ENCODE data around the gene RAB6B.

The RAB6B gene

DNA sequence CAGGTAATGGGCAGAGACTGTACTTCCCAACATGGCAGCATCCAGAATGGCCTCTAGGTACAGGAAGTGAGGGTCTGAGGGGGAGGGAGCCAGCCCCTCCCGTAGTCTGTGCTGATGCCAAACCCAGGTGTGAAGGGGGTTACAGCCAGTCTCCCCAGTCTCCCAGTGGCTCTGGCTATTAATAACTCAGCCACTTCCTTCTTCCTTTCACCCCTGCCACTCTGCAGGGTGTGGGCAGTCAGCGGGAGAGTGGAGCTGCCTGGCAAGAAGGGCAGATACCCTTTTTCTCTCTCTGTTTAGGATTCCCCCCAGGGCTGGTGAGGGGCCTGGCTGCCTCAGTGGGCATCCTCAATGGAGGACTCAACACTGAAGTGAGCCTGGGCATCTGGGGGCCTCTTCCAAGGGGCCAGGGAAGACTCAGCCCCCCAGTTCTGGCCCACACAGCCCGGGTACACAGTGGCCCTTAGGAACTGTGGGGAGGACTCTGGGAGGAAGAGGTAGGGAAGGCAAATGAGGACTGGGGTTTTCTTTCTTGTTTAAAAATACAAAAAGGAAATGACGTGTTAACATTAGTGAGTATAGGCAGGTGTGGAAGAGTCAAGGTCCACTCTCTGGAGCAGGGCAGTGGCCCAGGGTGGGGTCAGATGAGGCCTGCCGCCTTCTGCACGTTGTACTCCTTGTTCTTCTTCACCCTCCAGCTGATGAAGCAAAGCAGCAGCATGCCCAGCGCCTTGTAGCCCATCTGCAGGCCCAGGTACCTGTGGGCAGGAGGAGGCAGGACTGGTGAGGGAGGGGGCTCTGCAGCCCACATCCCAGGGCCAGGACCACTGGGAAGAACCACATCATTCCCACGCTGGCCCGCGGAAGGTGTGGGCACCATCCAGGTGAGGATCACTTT, 38.6 kb upstream of the RAB6B start:
- DNase-seq (ENCODE audit: extremely low read depth, low read depth), result no peak

DNA sequence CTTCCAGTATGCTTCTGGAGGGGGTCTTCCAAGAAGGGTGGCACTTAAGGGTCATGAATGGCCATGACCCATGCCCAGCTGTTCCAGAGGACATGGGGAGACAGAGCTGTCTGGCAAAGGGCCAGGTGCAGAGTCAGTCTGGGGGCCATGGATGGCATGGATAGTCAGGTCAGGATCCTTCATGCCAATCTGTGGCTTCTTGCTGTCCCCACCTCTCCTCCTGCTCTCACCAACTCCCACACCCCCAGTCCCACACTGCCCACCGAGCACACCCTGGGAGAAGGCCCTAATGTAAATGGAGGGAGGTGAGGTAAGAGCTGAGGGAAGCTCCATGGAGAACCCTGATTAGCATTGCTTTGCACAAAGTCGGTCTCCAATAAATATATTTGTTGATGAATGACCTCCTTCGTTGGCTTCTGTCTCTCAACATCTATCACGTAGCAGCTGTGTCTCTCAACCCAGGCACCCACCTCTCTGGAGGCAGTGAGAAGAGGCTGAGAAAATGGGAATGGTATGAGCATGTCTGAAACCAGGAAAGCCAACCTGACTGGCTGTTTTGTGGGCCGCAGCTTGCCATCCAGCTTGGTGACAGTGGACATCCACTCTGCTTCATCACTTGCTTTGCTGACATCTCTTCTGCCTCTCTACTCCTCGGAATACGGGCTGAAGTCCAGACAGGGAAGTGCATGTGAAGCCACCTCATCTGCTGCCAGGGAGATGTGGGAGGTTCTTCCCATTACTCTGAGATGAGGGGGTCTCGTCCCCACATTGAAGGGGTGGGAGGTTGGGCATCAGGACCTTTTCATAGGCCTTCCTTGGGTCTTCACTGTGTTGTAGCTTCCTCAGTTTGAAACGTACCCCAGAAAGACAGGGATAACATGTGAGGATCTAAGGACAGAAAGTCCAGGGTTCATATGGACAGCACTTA, 37.7 kb upstream of the RAB6B start:
- TF ChIP-seq, protein P1, sequence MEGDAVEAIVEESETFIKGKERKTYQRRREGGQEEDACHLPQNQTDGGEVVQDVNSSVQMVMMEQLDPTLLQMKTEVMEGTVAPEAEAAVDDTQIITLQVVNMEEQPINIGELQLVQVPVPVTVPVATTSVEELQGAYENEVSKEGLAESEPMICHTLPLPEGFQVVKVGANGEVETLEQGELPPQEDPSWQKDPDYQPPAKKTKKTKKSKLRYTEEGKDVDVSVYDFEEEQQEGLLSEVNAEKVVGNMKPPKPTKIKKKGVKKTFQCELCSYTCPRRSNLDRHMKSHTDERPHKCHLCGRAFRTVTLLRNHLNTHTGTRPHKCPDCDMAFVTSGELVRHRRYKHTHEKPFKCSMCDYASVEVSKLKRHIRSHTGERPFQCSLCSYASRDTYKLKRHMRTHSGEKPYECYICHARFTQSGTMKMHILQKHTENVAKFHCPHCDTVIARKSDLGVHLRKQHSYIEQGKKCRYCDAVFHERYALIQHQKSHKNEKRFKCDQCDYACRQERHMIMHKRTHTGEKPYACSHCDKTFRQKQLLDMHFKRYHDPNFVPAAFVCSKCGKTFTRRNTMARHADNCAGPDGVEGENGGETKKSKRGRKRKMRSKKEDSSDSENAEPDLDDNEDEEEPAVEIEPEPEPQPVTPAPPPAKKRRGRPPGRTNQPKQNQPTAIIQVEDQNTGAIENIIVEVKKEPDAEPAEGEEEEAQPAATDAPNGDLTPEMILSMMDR (IDR thresholded peaks at IDR 0.05; ENCODE audit: low read depth, low read length), result no peak
- no peak for DNase-seq (ENCODE audit: extremely low read depth, low read depth)

More for the DNA sequence above, 38.6 kb upstream of the RAB6B start:
- TF ChIP-seq, protein P1 (IDR thresholded peaks at IDR 0.05; ENCODE audit: low read depth, low read length), result no peak

DNA sequence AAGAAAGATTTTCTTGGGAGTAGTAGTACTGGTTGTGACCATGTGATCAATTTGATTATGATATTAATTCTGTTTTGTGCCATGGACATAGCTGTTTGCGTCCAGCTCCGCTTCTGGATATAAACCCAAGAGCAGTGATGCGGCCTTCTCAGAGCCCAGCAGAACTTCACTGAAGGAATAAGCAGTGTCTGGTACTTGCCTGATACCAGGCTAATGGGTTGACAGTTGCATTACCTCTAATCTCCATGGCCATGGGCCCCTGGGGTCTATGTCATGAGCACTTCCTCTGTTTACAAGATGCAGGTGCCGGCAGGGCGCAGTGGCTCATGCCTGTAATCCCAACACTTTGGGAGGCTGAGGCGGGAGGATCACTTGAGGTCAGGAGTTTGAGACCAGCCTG, 36.3 kb upstream of the RAB6B start:
- DNase-seq (ENCODE audit: extremely low read depth, low read depth), result no peak
- TF ChIP-seq, protein P1 (IDR thresholded peaks at IDR 0.05; ENCODE audit: low read depth, low read length), result no peak

DNA sequence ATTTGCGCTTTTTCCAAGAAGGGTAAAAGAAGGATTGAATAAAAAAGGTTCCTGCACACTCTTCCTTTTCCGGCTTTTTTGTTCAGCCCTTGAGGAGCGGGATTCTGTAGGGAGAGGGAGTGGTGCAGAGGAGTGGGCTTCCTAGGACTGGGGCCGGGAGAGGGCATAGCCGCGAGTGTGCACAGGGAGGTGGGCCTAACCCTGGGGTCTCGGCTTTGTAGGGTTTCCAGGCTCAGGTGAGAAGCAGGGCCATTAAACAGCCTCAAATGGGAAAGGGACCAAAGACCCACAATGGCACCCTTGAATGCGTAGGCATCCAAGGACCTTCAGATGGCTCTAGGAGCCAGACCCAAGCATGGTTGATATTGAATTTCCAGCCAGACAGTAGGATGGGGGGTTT, 35.4 kb upstream of the RAB6B start:
- no peak for DNase-seq (ENCODE audit: extremely low read depth, low read depth)
- TF ChIP-seq, protein P1 (IDR thresholded peaks at IDR 0.05; ENCODE audit: low read depth, low read length), result no peak

DNA sequence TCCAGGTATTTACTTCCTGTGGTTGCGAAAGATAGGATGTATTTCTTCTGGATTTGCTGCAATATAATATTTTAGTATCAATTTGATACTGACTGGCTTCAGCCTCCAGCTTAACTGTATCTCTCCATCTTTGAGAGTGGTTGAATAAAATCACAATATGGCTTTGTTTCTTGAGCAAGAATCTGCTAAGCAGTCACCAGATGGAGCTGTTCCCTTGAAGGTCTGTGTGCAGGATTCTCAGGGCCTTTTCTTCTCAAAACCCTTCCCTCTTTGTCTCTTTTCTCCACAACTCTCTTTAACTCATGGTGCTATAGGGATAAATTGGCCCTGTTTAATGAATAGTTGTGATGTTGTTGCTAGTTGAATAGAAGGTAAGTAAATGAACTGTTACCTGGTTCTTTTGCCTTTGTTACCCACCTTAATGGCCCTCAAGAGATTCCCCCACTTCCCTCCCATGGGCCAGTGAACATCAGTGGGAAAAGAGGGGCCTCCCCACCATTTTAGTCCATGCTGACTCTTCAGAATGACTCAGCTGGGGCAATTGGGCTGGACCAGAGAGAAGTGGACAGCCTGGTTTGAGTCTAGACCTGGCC, 34.8 kb upstream of the RAB6B start:
- DNase-seq (ENCODE audit: extremely low read depth, low read depth), result peak; percentile 47
- TF ChIP-seq, protein P1 (IDR thresholded peaks at IDR 0.05; ENCODE audit: low read depth, low read length), result peak; percentile 82

DNA sequence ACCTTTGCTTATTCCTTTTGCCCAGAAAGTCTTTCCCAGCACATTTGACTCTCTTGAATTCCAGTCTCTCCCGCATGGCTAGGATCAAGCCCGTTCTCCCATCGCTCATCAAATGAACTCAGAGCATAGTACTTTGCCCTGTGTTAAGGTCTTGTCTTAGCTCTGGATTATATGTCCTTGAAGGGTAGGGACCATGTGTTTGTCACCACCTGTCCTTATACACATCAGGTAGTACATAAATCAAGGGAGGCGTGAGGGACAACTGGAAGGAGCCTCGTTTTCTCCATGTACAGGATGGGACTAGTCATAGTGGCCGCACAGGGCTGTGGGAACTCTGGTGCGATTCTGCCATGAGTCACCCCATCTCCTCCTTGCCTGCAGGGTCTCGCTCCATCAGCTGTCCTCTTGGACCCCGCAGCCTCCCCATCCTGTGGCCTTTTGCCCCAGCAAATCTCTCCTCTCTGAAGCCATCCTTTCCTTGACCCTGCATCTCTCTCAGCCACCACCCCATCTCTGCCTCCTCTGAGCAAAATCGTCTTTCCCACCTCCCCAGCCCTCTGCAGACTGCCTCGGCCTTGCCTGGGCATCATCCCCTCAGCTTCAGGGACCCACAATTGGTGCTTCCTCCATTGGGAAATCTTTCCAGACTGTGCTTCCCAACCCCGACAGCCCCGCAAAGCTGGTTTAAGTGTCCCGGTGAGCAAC, 33.4 kb upstream of the RAB6B start:
- TF ChIP-seq, protein P1 (IDR thresholded peaks at IDR 0.05; ENCODE audit: low read depth, low read length), result no peak
- no peak for DNase-seq (ENCODE audit: extremely low read depth, low read depth)
